Keratinocyte (primary cell): Measurements from ENCODE around the gene APBB2. TPM values are rescaled to one million over a fixed set of nuclear protein-coding genes. Genes with fewer than 3 reads are reported as not detected.

Source experiments
- DNase-seq: peaks from one replicate; pipeline ENCODE4 v3.0.0-alpha.2; 2011; ENCODE audit warnings: low read depth, missing footprints, low spot score
- FAIRE-seq: peaks from 2 replicates; lab custom pipeline; 2011; peaks lifted over from hg19 to GRCh38; lab: Jason Lieb, UNC
- H2AFZ ChIP-seq: 2 replicates; pipeline ENCODE4 v1.6.0; 2012; ENCODE audit warnings: low read length, control low read depth, inconsistent platforms; ENCODE audit not compliant: control insufficient read depth
- H3K27ac ChIP-seq: 2 replicates; pipeline ENCODE4 v1.5.1; 2011; ENCODE audit warnings: low read length; ENCODE audit not compliant: control insufficient read depth, insufficient read depth
- H3K27me3 ChIP-seq: 3 replicates; pipeline ENCODE4 v1.6.0; 2011; ENCODE audit warnings: low read length; ENCODE audit not compliant: control insufficient read depth, insufficient read depth; ENCODE audit errors: extremely low read depth
- H3K36me3 ChIP-seq, 2 experiments: 2 replicates in 1 of 2; 3 replicates in 1 of 2; pipeline ENCODE4 v1.5.1; 2011; ENCODE audit warnings: low read length in 2 of 2, mild to moderate bottlenecking in 1 of 2; ENCODE audit not compliant: control insufficient read depth in 2 of 2, insufficient read depth in 2 of 2; ENCODE audit errors: extremely low read depth in 1 of 2
- H3K4me1 ChIP-seq: 3 replicates; pipeline ENCODE4 v1.5.1; 2011; ENCODE audit warnings: low read length; ENCODE audit not compliant: control insufficient read depth, insufficient read depth; ENCODE audit errors: extremely low read depth
- H3K4me2 ChIP-seq: 3 replicates; pipeline ENCODE4 v1.6.0; 2011; ENCODE audit warnings: low read depth, low read length; ENCODE audit not compliant: control insufficient read depth, insufficient read depth; ENCODE audit errors: extremely low read depth
- H3K4me3 ChIP-seq, 3 experiments: fragments of 200-600 bp in 1 of 3; sonication (generic) in 1 of 3; 2 replicates in 2 of 3; 3 replicates in 1 of 3; pipeline ENCODE4 v1.5.1; 2011 to 2016; ENCODE audit warnings: low read length in 3 of 3, mild to moderate bottlenecking in 3 of 3, control low read depth in 2 of 3, inconsistent platforms in 1 of 3, low read depth in 1 of 3, mixed read lengths in 1 of 3, mixed run types in 1 of 3, moderate library complexity in 1 of 3; ENCODE audit not compliant: control insufficient read depth in 2 of 3, insufficient read depth in 2 of 3; ENCODE audit errors: extremely low read depth in 1 of 3
- H3K79me2 ChIP-seq: 2 replicates; pipeline ENCODE4 v1.6.0; 2012; ENCODE audit warnings: low read length; ENCODE audit not compliant: control insufficient read depth, insufficient read depth
- H3K9ac ChIP-seq: 3 replicates; pipeline ENCODE4 v1.6.0; 2011; ENCODE audit warnings: low read length; ENCODE audit not compliant: control insufficient read depth, insufficient read depth; ENCODE audit errors: extremely low read depth
- H3K9me1 ChIP-seq: 3 replicates; pipeline ENCODE4 v1.6.0; 2011; ENCODE audit warnings: low read length; ENCODE audit not compliant: control insufficient read depth, insufficient read depth; ENCODE audit errors: extremely low read depth
- H3K9me3 ChIP-seq: 2 replicates; pipeline ENCODE4 v1.5.1; 2012; ENCODE audit warnings: low read depth, low read length; ENCODE audit not compliant: control insufficient read depth
- H4K20me1 ChIP-seq: 3 replicates; pipeline ENCODE4 v1.6.0; 2011; ENCODE audit warnings: low read length; ENCODE audit not compliant: control insufficient read depth, insufficient read depth; ENCODE audit errors: extremely low read depth
- EZH2 ChIP-seq: IDR thresholded peaks from one replicate; pipeline ENCODE4 v1.6.1; 2012; ENCODE audit warnings: inconsistent platforms, mild to moderate bottlenecking, low read length, moderate library complexity
- dilution Hi-C: fragments of 300-500 bp; cut with MboI; formaldehyde crosslinking; loops from one replicate; pipeline ENCODE4 v1.7.0; 2020; ENCODE audit warnings: low sequenced_read_pairs; ENCODE audit not compliant: extremely low pct_ligation_motif_present
- polyA plus RNA-seq, 5 experiments: library from polyadenylated mRNA; depleted of rRNA in 3 of 5; stranded (reverse) in 3 of 5; stranded (forward) in 1 of 5; unstranded in 1 of 5; fragments of >200 nt; gene quantifications; 1 replicate in 1 of 5; 2 replicates in 3 of 5; 3 replicates in 1 of 5; pipeline versions ENCODE4 v1.2.1 to v1.2.3, GENCODE V29; 2011 to 2012; ENCODE audit warnings: missing spikeins in 2 of 5, low read depth in 1 of 5, low replicate concordance in 1 of 5
- TF ChIP-seq, protein P1 (sequence below), 3 experiments: IDR thresholded peaks in 1 of 3; conservative IDR thresholded peaks in 1 of 3; optimal IDR thresholded peaks in 1 of 3; 2 replicates in 2 of 3; 3 replicates in 1 of 3; pipeline versions ENCODE3 to v1.5.1; 2011; ENCODE audit warnings: low read length in 3 of 3, mild to moderate bottlenecking in 3 of 3, moderate library complexity in 2 of 3, control low read depth in 1 of 3, inconsistent platforms in 1 of 3; ENCODE audit not compliant: insufficient read depth in 2 of 3; ENCODE audit errors: extremely low read depth in 1 of 3

The APBB2 gene
- polyA plus RNA-seq, 1 donor (not counting 4 experiments of a cell fraction or from before 2014, with no cell fraction given): 57.3 TPM

GRCh38 chr4:41183021-41183553, 31.3 kb downstream of the APBB2 start:
- FAIRE-seq: no peak
- H3K4me3 ChIP-seq: no peak overlapping the region
- dilution Hi-C loops: no loop called here
- peaks cover 26% of the 10 kb centered on the region for H3K4me1 ChIP-seq
- H3K36me3 ChIP-seq: peaks cover 0 to 6% of the 10 kb centered on the region in 2 experiments
- peaks cover 9% of the 10 kb centered on the region for H4K20me1 ChIP-seq
- no peak for DNase-seq
- no peak for TF ChIP-seq EZH2
- TF ChIP-seq, protein P1, sequence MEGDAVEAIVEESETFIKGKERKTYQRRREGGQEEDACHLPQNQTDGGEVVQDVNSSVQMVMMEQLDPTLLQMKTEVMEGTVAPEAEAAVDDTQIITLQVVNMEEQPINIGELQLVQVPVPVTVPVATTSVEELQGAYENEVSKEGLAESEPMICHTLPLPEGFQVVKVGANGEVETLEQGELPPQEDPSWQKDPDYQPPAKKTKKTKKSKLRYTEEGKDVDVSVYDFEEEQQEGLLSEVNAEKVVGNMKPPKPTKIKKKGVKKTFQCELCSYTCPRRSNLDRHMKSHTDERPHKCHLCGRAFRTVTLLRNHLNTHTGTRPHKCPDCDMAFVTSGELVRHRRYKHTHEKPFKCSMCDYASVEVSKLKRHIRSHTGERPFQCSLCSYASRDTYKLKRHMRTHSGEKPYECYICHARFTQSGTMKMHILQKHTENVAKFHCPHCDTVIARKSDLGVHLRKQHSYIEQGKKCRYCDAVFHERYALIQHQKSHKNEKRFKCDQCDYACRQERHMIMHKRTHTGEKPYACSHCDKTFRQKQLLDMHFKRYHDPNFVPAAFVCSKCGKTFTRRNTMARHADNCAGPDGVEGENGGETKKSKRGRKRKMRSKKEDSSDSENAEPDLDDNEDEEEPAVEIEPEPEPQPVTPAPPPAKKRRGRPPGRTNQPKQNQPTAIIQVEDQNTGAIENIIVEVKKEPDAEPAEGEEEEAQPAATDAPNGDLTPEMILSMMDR (optimal IDR thresholded peaks at IDR 0.05 in 1 of 3, IDR thresholded peaks at IDR 0.05 in 1 of 3, conservative IDR thresholded peaks at IDR 0.05 in 1 of 3; ENCODE audit: extremely low read depth in 1 of 3, insufficient read depth in 2 of 3, low read length in 3 of 3): no peak
- H3K27me3 ChIP-seq: no peaks in the 10 kb centered on the region
- no peak overlapping the region for H3K9ac ChIP-seq
- no peaks in the 10 kb centered on the region for H3K9me3 ChIP-seq
- H3K79me2 ChIP-seq: peaks cover 99% of the 10 kb centered on the region
- no peak overlapping the region for H2AFZ ChIP-seq
- no peak overlapping the region for H3K27ac ChIP-seq
- no peak overlapping the region for H3K4me2 ChIP-seq
- peaks cover 2% of the 10 kb centered on the region for H3K9me1 ChIP-seq

GRCh38 chr4:41181037-41181436, 33.3 kb downstream of the APBB2 start:
- H3K9me1 ChIP-seq: peaks cover 2% of the 10 kb centered on the region
- H3K4me1 ChIP-seq: peaks cover 28% of the 10 kb centered on the region
- peaks cover 5% of the 10 kb centered on the region for H4K20me1 ChIP-seq
- H3K9me3 ChIP-seq: no peaks in the 10 kb centered on the region
- no peaks in the 10 kb centered on the region for H3K27me3 ChIP-seq
- peaks cover 94% of the 10 kb centered on the region for H3K79me2 ChIP-seq
- H3K27ac ChIP-seq: no peak overlapping the region
- H3K4me3 ChIP-seq: no peak overlapping the region
- no peak overlapping the region for H3K9ac ChIP-seq
- no peak for TF ChIP-seq EZH2
- TF ChIP-seq, protein P1 (optimal IDR thresholded peaks at IDR 0.05 in 1 of 3, IDR thresholded peaks at IDR 0.05 in 1 of 3, conservative IDR thresholded peaks at IDR 0.05 in 1 of 3; ENCODE audit: extremely low read depth in 1 of 3, insufficient read depth in 2 of 3, low read length in 3 of 3): no peak
- H3K4me2 ChIP-seq: no peak overlapping the region
- FAIRE-seq (no peak), DNase-seq (no peak)
- peaks cover 0 to 6% of the 10 kb centered on the region in 2 experiments for H3K36me3 ChIP-seq
- no peak overlapping the region for H2AFZ ChIP-seq
- dilution Hi-C loops: no loop called here
